ENCODE data around the gene RNF135.

- TF ChIP-seq POLR2A (IDR thresholded peaks at IDR 0.05; ENCODE audit: low read depth, low read length): no peak
- TF ChIP-seq POLR2AphosphoS5 (IDR thresholded peaks at IDR 0.05; ENCODE audit: low read depth, low read length): no peak
- no peak for TF ChIP-seq TAF1 (IDR thresholded peaks at IDR 0.05; ENCODE audit: low read depth, low read length)
- peak; percentile 100 for TF ChIP-seq POU2F2 (IDR thresholded peaks at IDR 0.05; ENCODE audit: low read depth, low read length)
Measured at GRCh38 chr17:30961209-30962188, 9.3 kb upstream of the RNF135 start.

Data from GM12891 (cell line).